Ovary (tissue), 9 donors: ENCODE results near the gene KCTD12. TPM values are rescaled to one million over a fixed set of nuclear protein-coding genes. Genes with fewer than 3 reads are reported as not detected.
"Not testable (repeated sequence)": the region's sequence is repeated elsewhere in the genome, so short reads cannot be mapped to it uniquely, and the experiment has no call there.

Source experiments
- DNase-seq, 5 donors: peaks; one replicate each; pipeline ENCODE4 v3.0.0-alpha.2; 2019 to 2020
- H3K27ac ChIP-seq, 2 donors: fragments of 200-600 bp; one replicate each; pipeline versions ENCODE4 v1.5.1 to v1.8.0; 2019 to 2022
- H3K27me3 ChIP-seq: fragments of 200-600 bp; one replicate; pipeline ENCODE4 v1.8.0; 2022
- H3K36me3 ChIP-seq: fragments of 200-600 bp; sonication (generic); one replicate; pipeline ENCODE4 v1.5.1; 2019
- H3K4me1 ChIP-seq: one replicate; pipeline ENCODE4 v1.8.1; 2013; ENCODE audit warnings: mild to moderate bottlenecking, moderate library complexity; ENCODE audit not compliant: insufficient read depth
- H3K4me3 ChIP-seq: fragments of 200-600 bp; sonication (generic); one replicate; pipeline ENCODE4 v1.5.1; 2017
- H3K9me3 ChIP-seq, 2 donors: fragments of 200-600 bp in 1 of 2; sonication (generic) in 1 of 2; one replicate each; pipeline versions ENCODE4 v1.5.1 to v1.8.1; 2013 to 2019; ENCODE audit warnings: mild to moderate bottlenecking in 1 of 2, moderate library complexity in 1 of 2
- EP300 ChIP-seq: sonication (generic); formaldehyde crosslinking; IDR thresholded peaks from one replicate; pipeline ENCODE4 v1.6.1; 2017; ENCODE audit warnings: antibody characterized with exemption
- POLR2A ChIP-seq: fragments of 450-650 bp; IDR thresholded peaks from one replicate; pipeline ENCODE4 v1.6.1; 2017; ENCODE audit warnings: antibody characterized with exemption, mild to moderate bottlenecking, moderate library complexity
- WGBS, 3 donors: extraction: QIAGEN DNeasy Blood & Tissue Kit in 1 of 3; methylation state at CpG; one replicate each; pipeline versions ENCODE4 v1.1.5 to v1.1.7; 2013 to 2017; 5-methylcytosine and 5-hydroxymethylcytosine counted together
- intact Hi-C, 4 donors: fragments of 100-400 bp; cut with DNase I; formaldehyde crosslinking; loops; one replicate each; pipeline versions ENCODE4 v1.11.0 to v1.15.1; 2022 to 2023
- polyA plus RNA-seq, 2 donors: library from polyadenylated mRNA; stranded (reverse); fragments of 200-250 nt in 1 of 2; fragments of 350-450 nt in 1 of 2; fragmentation: Illumina TruSeq in 1 of 2; extraction: RNeasy Lipid Tissue Mini Kit (QIAGEN cat#74804) in 1 of 2; gene quantifications; one replicate each; pipeline ENCODE4 v1.2.3, GENCODE V29; 2013 to 2014
- total RNA-seq, 7 donors: library from RNA; depleted of rRNA in 2 of 7; stranded (reverse); fragments of >200 nt in 2 of 7; fragmentation: NEBNext Ultra II Directional in 3 of 7; extraction: Animal tissue kit (Norgen Biotek cat#: 25700) in 3 of 7; gene quantifications; one replicate each; pipeline versions ENCODE4 v1.1.0 to v1.2.4, GENCODE V29; 2016 to 2023
- TF ChIP-seq, protein P1 (sequence below), 3 donors: fragments of 450-650 bp in 2 of 3; fragments of 200-600 bp in 1 of 3; IDR thresholded peaks; one replicate each; pipeline versions ENCODE4 v1.5.1 to v1.8.0; 2016 to 2022; ENCODE audit warnings: antibody characterized with exemption in 3 of 3, mild to moderate bottlenecking in 1 of 3
- donor health status: DM: no; HTN: no; CAD: no; lungs with moderate emphysema.
- donor health status: DM: no; HTN: no; CAD: no.
- donor health status: Bipolar disorder and iron deficiency.
- donor health status: DM: yes; HTN: yes; CAD: no.
- donor health status: DM: no; HTN: no; CAD: no.
- donor health status: DM: yes; HTN: yes; CAD: no.

The KCTD12 gene
- total and polyA plus RNA-seq, 9 donors, result 44.1 to 91.8 (median 73.9) TPM

DNA sequence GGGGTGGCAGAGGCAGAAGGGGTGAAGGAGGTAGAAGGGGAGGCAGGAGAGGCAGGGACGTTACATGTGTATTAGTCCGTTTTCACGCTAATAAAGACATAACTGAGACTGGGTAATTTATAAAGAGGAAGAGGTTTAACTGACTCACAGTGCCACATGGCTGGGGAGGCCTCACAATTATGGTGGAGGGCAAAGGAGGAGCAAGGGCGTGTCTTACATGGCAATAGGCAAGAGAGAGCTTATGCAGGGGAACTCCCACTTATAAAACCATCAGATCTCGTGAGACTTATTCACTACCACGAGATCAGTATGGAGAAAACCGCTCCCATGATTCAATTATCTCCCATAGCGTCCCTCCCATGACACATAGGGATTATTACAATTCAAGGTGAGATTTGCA lies 43.1 kb upstream of the KCTD12 start:
- H3K27me3 ChIP-seq, result no peaks in the 10 kb centered on the region
- TF ChIP-seq, protein P1, sequence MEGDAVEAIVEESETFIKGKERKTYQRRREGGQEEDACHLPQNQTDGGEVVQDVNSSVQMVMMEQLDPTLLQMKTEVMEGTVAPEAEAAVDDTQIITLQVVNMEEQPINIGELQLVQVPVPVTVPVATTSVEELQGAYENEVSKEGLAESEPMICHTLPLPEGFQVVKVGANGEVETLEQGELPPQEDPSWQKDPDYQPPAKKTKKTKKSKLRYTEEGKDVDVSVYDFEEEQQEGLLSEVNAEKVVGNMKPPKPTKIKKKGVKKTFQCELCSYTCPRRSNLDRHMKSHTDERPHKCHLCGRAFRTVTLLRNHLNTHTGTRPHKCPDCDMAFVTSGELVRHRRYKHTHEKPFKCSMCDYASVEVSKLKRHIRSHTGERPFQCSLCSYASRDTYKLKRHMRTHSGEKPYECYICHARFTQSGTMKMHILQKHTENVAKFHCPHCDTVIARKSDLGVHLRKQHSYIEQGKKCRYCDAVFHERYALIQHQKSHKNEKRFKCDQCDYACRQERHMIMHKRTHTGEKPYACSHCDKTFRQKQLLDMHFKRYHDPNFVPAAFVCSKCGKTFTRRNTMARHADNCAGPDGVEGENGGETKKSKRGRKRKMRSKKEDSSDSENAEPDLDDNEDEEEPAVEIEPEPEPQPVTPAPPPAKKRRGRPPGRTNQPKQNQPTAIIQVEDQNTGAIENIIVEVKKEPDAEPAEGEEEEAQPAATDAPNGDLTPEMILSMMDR (IDR thresholded peaks at IDR 0.05), result no peak
- TF ChIP-seq EP300 (no peak), POLR2A (no peak)

DNA sequence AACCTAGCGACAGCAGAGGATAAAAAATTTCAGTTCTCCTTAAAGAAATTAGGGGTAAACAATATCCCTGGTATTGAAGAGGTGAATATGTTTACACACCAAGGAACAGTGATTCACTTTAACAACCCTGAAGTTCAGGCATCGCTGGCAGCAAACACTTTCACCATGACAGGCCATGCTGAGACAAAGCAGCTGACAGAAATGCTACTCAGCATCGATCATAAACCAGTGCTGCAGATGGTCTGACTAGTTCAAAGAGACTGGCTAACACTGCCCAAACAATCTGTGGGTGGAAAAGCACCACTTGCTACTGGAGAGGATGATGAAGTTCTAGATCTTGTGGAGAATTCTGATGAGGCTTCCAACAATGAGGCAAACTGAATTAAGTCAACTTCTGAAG lies 42.3 kb upstream of the KCTD12 start:
- H3K9me3 ChIP-seq, result no peaks in the 10 kb centered on the region
- H3K4me1 ChIP-seq, result no peaks in the 10 kb centered on the region
- no peak overlapping the region for H3K4me3 ChIP-seq
- intact Hi-C loops, result no loop called here
- WGBS, 3 donors, result 70 to 80% (median 72%) methylated on average over 3 of the region's 3 CpGs
- H3K36me3 ChIP-seq, result no peaks in the 10 kb centered on the region
- TF ChIP-seq EP300 (no peak), POLR2A (no peak)
- TF ChIP-seq, protein P1 (IDR thresholded peaks at IDR 0.05), result no peak
- no peak overlapping the region for H3K27ac ChIP-seq
- no peak for DNase-seq
- no peaks in the 10 kb centered on the region for H3K27me3 ChIP-seq

More for the DNA sequence above, 43.1 kb upstream of the KCTD12 start:
- no peak for DNase-seq
- 88 to 92% (median 90%) methylated on average over 8 of the region's 8 CpGs for WGBS, 3 donors
- Histone ChIP-seq H3K4me1 (no peaks in the 10 kb centered on the region), H3K4me3 (no peak overlapping the region), H3K9me3 (no peaks in the 10 kb centered on the region), H3K27ac (no peak overlapping the region), H3K36me3 (no peaks in the 10 kb centered on the region)
- intact Hi-C loops, result no loop called here

DNA sequence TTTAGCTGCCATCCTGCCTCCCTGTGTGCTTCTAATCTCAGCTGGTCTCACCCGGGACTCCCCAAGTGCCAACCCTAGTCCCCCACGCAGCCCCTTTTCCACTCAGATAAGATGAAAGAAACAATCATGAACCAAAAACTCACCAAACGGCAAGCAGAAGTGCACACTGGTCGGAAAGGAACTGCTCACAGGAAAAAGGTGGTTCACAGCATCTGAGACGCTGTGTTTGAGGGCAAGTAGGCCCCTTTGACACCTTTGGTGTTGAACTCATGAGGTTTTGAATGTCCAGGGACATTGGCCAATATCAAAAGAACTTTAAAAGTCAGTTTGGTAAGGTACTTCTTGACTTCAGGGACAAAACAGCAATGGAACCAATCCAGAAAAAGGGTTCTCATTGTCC lies 41.8 kb upstream of the KCTD12 start:
- Histone ChIP-seq H3K27me3 (no peaks in the 10 kb centered on the region), H3K4me3 (no peak overlapping the region), H3K27ac (no peak overlapping the region), H3K36me3 (no peaks in the 10 kb centered on the region), H3K4me1 (no peaks in the 10 kb centered on the region), H3K9me3 (no peaks in the 10 kb centered on the region)
- TF ChIP-seq EP300, result no peak
- TF ChIP-seq, protein P1 (IDR thresholded peaks at IDR 0.05), result no peak
- TF ChIP-seq POLR2A, result no peak
- WGBS, 3 donors, result 85 to 92% (median 87%) methylated on average over 5 of the region's 5 CpGs
- DNase-seq, result no peak
- intact Hi-C loops, result no loop called here

DNA sequence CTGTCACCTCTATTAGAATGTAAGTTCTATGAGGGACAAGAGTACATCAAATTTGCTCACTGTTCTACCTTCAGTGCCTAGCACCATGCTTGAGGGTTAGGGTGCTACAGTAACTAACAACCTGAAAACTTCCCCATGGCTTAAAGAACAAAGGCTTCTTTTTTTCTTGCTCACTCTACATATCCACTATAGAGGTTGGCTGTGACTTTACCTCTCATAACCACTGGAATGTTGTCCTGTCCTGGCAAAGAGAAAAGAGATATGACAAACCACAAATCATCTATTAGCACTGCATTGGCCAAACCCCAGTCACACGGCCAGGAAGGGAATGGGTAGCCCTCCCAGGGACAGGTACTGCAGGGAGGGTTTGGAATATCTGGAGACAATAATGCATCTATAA lies 38.9 kb upstream of the KCTD12 start:
- intact Hi-C loops, result no loop called here
- TF ChIP-seq, protein P1 (IDR thresholded peaks at IDR 0.05), result no peak
- no peak for TF ChIP-seq POLR2A
- no peak for TF ChIP-seq EP300
- DNase-seq, result no peak

DNA sequence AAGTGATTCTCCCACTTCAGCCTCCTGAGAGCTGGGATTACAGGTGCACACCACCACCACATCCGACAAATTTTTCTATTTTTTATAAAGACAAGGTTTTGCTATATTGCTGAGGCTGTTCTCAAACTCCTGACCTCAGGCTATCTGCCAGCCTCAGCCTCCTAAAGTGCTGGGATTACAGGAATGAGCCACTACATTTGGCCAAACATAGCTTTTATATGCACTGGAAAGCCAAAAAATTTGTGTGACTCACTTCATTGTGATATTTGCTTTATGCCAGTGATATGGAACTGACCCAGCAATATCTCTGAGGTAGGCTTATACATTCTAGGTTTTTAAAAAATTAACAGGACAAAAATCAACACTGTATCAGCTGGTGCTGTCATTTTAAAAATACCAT lies 35.3 kb upstream of the KCTD12 start:
- H3K4me3 ChIP-seq, result no peak overlapping the region
- no peaks in the 10 kb centered on the region for H3K27me3 ChIP-seq
- H3K4me1 ChIP-seq, result no peaks in the 10 kb centered on the region
- TF ChIP-seq POLR2A, result no peak
- TF ChIP-seq, protein P1 (IDR thresholded peaks at IDR 0.05), result no peak
- no peak for TF ChIP-seq EP300
- no peaks in the 10 kb centered on the region for H3K36me3 ChIP-seq
- no peak for DNase-seq
- intact Hi-C loops, result no loop called here
- no peaks in the 10 kb centered on the region for H3K9me3 ChIP-seq
- H3K27ac ChIP-seq, result no peak overlapping the region
- 45 to 91% (median 88%) methylated on average over 1 of the region's 1 CpG for WGBS, 3 donors

More for the DNA sequence above, 38.9 kb upstream of the KCTD12 start:
- Histone ChIP-seq H3K27me3 (no peaks in the 10 kb centered on the region), H3K9me3 (no peaks in the 10 kb centered on the region), H3K27ac (no peak overlapping the region), H3K4me1 (no peaks in the 10 kb centered on the region), H3K4me3 (no peak overlapping the region), H3K36me3 (no peaks in the 10 kb centered on the region)
- 69 to 83% (median 74%) methylated on average over 1 of the region's 1 CpG for WGBS, 3 donors

DNA sequence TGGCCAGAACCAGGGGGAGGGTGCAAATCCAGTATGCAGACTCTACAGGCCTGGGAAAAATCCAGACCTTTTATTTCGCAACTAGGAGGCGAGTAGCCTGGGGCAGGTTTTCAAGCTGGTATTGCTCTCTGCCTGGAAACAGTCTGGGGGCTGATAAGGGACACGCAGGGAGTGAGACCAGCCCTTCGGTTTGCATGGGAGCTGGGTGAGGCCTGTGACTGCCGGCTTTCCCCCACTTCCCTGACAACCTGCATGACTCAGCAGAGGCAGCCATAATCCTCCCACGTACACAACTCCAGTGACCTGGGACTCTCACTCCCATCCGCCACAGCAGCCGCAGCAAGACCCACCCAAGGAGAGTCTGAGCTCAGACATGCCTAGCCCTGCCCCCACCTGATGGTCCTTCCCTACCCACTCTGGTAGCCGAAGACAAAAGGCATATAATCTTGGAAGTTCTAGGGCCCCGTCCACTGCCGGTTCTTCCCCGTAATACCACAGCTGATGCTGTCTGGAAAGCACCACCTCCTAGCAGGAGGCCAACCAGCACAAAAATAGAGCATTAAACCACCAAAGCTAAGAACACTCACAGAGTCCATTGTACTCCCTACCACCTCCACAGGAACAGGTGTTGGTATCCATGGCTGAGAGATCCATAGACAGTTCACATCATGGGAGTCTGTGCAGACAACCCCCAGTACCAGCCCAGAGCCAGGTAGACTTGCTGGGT lies 31.7 kb upstream of the KCTD12 start:
- DNase-seq, result peak in 2 of 5 donors; percentile 14 to 19
- H3K4me3 ChIP-seq, H3K4me1 ChIP-seq, intact Hi-C loops, H3K27me3 ChIP-seq, H3K27ac ChIP-seq, H3K36me3 ChIP-seq, H3K9me3 ChIP-seq: not testable (repeated sequence)
- WGBS, 3 donors, result 59 to 68% (median 64%) methylated on average over 12 of the region's 12 CpGs
